ENCODE results near the gene B3GALT5. TPM values are rescaled to one million over a fixed set of nuclear protein-coding genes. Genes with fewer than 3 reads are reported as not detected.

The B3GALT5 gene
- total RNA-seq, 4 donors from 2014 or later: 0.13 to 1.3 (median 0.77) TPM

DNA sequence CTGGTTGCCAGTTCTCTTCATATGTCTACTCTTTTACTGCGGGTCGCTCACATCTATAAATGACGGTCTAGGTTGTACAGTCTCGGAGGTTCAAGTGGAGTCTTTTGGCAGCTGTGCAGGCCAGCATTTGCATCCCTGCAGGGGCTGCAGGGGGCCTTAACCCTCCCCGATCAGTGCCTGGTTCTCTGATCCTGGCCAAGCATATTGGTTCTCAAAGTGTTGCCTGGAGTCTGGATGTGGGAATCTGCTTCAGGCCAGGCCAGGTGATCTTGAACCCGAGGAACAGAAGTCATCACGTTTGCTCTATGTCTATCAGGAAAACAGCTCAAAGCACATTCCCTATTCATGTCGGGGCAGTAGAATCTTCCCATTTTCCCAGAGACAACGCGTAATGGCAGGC, 21.8 kb downstream of the B3GALT5 start:
- H3K4me3 ChIP-seq: no peak overlapping the region
- peaks cover 22% of the 10 kb centered on the region for H3K27me3 ChIP-seq
- no peaks in the 10 kb centered on the region for H3K4me1 ChIP-seq
- ATAC-seq: no peak
- TF ChIP-seq POLR2AphosphoS5 (IDR thresholded peaks at IDR 0.05) (no peak), EP300 (IDR thresholded peaks at IDR 0.05) (no peak), POLR2A (IDR thresholded peaks at IDR 0.05) (no peak)
- TF ChIP-seq, protein P1, sequence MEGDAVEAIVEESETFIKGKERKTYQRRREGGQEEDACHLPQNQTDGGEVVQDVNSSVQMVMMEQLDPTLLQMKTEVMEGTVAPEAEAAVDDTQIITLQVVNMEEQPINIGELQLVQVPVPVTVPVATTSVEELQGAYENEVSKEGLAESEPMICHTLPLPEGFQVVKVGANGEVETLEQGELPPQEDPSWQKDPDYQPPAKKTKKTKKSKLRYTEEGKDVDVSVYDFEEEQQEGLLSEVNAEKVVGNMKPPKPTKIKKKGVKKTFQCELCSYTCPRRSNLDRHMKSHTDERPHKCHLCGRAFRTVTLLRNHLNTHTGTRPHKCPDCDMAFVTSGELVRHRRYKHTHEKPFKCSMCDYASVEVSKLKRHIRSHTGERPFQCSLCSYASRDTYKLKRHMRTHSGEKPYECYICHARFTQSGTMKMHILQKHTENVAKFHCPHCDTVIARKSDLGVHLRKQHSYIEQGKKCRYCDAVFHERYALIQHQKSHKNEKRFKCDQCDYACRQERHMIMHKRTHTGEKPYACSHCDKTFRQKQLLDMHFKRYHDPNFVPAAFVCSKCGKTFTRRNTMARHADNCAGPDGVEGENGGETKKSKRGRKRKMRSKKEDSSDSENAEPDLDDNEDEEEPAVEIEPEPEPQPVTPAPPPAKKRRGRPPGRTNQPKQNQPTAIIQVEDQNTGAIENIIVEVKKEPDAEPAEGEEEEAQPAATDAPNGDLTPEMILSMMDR (IDR thresholded peaks at IDR 0.05): no peak
- no peak overlapping the region for H3K27ac ChIP-seq
- 100% methylated on average over 5 of the region's 10 CpGs; no CpG with 5 or more reads in 1 of the 2 donors for WGBS, 2 donors (ENCODE audit: low coverage in 1 of 2)
- H3K9me3 ChIP-seq: no peaks in the 10 kb centered on the region
- no peaks in the 10 kb centered on the region for H3K36me3 ChIP-seq

DNA sequence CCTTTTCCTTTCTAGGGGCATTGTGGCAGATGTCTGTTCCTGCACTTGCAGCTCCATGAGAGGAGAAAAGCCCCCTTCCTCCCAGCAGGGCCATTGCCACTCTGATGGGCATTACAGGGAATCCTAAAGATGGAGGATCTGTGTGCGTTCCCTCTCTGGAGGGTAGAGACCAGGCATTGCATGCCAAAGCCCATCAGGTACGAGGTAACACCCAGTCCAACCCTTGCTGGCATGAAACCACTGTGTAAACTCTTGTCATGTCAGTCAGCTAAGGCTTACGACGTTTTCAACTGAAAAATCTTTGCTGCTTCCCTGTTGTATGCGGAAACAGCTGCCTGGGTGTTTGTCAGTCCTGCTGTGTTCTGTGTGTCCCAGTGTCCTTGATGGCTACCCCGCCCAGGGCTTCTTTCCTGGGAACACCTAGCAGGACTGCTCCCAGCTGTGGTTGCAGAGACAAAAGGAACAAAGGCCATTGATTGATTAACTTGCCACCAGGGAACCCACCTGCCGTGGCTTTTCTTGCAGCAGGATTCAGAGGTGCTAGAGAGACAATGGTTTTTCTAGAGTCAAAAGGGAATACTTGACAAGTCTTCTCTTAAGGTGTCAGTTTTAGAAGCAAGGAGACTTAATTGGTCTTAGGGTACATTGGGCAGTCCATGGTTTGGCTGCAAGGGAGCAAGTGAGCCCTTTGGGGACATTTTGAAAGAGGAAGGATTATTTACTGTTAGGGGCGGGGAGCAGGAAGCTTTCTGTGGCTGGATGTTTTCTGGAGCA, 24.6 kb downstream of the B3GALT5 start:
- 80 to 88% methylated on average over 1 to 7 of the region's 8 CpGs for WGBS, 2 donors (ENCODE audit: low coverage in 1 of 2)
- Histone ChIP-seq H3K9me3 (no peaks in the 10 kb centered on the region), H3K27ac (no peak overlapping the region), H3K27me3 (peaks cover 36% of the 10 kb centered on the region), H3K4me1 (no peaks in the 10 kb centered on the region), H3K4me3 (no peak overlapping the region), H3K36me3 (no peaks in the 10 kb centered on the region)
- no peak for ATAC-seq
- TF ChIP-seq EP300 (IDR thresholded peaks at IDR 0.05): no peak
- TF ChIP-seq POLR2A (IDR thresholded peaks at IDR 0.05): no peak
- no peak for TF ChIP-seq POLR2AphosphoS5 (IDR thresholded peaks at IDR 0.05)

DNA sequence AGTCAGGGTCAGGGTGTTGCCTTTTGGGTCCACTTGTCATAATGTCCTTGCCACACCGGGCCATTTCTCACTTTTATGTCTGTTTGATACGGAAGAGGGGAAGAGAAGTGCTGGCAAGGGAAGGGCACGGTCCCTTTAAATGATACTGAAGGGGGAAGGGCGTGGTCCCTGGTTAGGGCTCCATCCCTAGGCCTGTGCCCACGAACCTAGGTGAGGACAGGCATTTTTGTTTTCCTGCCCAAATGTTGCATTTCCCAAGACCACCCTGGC, 25.2 kb downstream of the B3GALT5 start:
- ATAC-seq: no peak
- WGBS, 2 donors (ENCODE audit: low coverage in 1 of 2): 65 to 67% methylated on average over 1 to 4 of the region's 5 CpGs

DNA sequence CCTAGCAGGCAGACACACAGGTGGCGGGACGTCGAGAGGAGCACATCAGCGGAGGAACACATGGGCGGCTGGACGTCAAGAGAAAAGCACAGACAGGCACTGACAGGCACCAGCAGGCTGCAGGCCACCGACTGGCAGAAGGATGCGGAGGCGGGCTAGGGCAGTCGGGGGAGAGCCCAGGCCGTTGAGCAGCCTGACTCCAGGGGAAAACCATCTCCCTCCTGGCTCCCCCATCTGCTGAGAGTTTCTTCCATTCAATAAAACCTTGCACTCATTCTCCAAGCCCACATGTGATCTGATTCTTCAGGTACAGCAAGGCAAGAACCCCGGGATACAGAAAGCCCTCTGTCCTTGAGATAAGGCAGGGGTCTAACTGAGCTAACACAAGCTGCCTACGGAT, 25.5 kb downstream of the B3GALT5 start:
- H3K4me1 ChIP-seq: no peaks in the 10 kb centered on the region
- 81% methylated on average over 3 of the region's 13 CpGs; no CpG with 5 or more reads in 1 of the 2 donors for WGBS, 2 donors (ENCODE audit: low coverage in 1 of 2)
- no peaks in the 10 kb centered on the region for H3K36me3 ChIP-seq
- ATAC-seq: no peak
- no peak overlapping the region for H3K4me3 ChIP-seq
- H3K27ac ChIP-seq: no peak overlapping the region
- TF ChIP-seq POLR2A (IDR thresholded peaks at IDR 0.05): no peak
- TF ChIP-seq, protein P1 (IDR thresholded peaks at IDR 0.05): no peak
- no peak for TF ChIP-seq EP300 (IDR thresholded peaks at IDR 0.05)
- no peak for TF ChIP-seq POLR2AphosphoS5 (IDR thresholded peaks at IDR 0.05)
- no peaks in the 10 kb centered on the region for H3K9me3 ChIP-seq
- peaks cover 45% of the 10 kb centered on the region for H3K27me3 ChIP-seq

More for the DNA sequence above, 25.2 kb downstream of the B3GALT5 start:
- peaks cover 41% of the 10 kb centered on the region for H3K27me3 ChIP-seq
- H3K36me3 ChIP-seq: no peaks in the 10 kb centered on the region
- no peaks in the 10 kb centered on the region for H3K9me3 ChIP-seq
- H3K4me1 ChIP-seq: no peaks in the 10 kb centered on the region
- H3K4me3 ChIP-seq: no peak overlapping the region
- H3K27ac ChIP-seq: no peak overlapping the region
- no peak for TF ChIP-seq POLR2AphosphoS5 (IDR thresholded peaks at IDR 0.05)
- TF ChIP-seq POLR2A (IDR thresholded peaks at IDR 0.05): no peak
- TF ChIP-seq, protein P1 (IDR thresholded peaks at IDR 0.05): no peak
- no peak for TF ChIP-seq EP300 (IDR thresholded peaks at IDR 0.05)

DNA sequence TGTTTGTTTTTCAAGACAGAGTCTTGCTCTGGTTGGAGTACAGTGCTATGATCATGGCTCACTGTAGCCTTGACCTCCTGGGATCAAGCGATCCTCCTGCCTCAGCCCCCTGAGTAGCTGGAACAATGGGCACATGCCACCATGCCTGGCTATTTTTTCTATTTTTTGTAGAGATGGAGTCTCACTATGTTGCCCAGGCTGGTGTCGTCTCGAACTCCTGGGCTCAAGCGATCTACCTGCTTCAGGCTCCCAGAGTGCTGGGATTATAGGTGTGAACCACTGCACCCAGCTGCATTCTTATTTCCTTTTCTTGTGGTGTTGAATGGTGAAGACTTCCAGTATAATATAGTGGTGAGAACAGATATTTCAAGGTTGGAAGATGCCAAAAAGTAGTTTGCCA, 28.0 kb downstream of the B3GALT5 start:
- no peaks in the 10 kb centered on the region for H3K36me3 ChIP-seq
- WGBS, 2 donors (ENCODE audit: low coverage in 1 of 2): 93 to 94% methylated on average over 4 of the region's 4 CpGs
- H3K4me3 ChIP-seq: no peak overlapping the region
- TF ChIP-seq POLR2AphosphoS5 (IDR thresholded peaks at IDR 0.05): no peak
- TF ChIP-seq EP300 (IDR thresholded peaks at IDR 0.05): no peak
- TF ChIP-seq, protein P1 (IDR thresholded peaks at IDR 0.05): no peak
- TF ChIP-seq POLR2A (IDR thresholded peaks at IDR 0.05): no peak
- no peak for ATAC-seq
- no peaks in the 10 kb centered on the region for H3K9me3 ChIP-seq
- H3K27ac ChIP-seq: no peak overlapping the region
- peaks cover 53% of the 10 kb centered on the region for H3K27me3 ChIP-seq
- no peaks in the 10 kb centered on the region for H3K4me1 ChIP-seq

All from gastroesophageal sphincter (tissue), 4 donors.